ENCODE results near the gene EYS.

The EYS gene

DNA sequence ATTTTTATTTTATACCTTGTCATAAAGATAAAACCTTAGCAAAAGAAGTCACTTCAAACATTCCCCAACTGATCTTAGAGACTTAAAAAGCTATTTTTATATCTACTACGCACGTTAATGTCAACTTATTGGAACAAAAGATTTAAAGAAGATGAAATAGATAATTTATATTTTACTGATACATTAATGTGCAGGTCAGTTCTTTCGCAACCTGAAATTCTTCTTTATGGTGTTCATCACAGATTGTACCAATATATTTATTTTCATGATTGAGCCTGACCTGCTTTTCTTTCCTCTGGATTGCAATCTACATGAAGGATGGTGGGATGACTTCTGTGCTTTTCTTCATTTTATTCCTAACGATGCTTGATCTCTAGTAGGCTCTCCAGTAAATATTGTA is 1475.1 kb downstream of the EYS start:
- Histone ChIP-seq H3K27me3 (ENCODE audit: control insufficient read depth, insufficient read depth, low read length) (no peaks in the 10 kb centered on the region), H3K9ac (ENCODE audit: low read length) (no peak overlapping the region), H3K27ac (ENCODE audit: low read depth, low read length) (no peak overlapping the region), H3K36me3 (ENCODE audit: control insufficient read depth, insufficient read depth, low read length) (no peaks in the 10 kb centered on the region), H3K9me3 (ENCODE audit: control insufficient read depth, insufficient read depth, low read depth, low read length) (no peaks in the 10 kb centered on the region), H3K4me1 (ENCODE audit: control insufficient read depth, insufficient read depth, low read length) (no peaks in the 10 kb centered on the region), H3K4me3 (ENCODE audit: low read depth, low read length) (no peak overlapping the region)

DNA sequence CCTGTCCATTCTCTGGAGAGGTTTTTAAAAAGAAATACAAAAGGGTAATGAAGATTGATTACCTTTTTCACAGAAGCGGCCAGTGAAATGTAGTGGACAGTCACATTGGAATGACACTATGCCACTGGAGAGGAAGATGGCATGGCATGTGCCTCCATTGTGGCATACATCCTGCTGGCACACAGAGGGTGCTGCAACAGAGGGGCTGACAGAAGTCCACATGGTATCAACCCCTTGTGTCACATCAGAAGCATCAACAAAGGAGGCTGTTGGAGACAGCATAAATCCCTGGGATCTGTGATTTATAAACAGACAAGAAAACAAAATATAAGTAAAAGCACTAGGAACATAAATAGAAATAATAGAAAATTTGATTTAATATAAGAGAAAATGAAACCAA is 1476.5 kb downstream of the EYS start:
- Histone ChIP-seq H3K4me1 (ENCODE audit: control insufficient read depth, insufficient read depth, low read length) (no peaks in the 10 kb centered on the region), H3K36me3 (ENCODE audit: control insufficient read depth, insufficient read depth, low read length) (no peaks in the 10 kb centered on the region)

GRCh38 chr6:64227863-64228262 is 1479.2 kb downstream of the EYS start:
- no peak overlapping the region for H3K27ac ChIP-seq (ENCODE audit: low read depth, low read length)
- H3K36me3 ChIP-seq (ENCODE audit: control insufficient read depth, insufficient read depth, low read length) = no peaks in the 10 kb centered on the region
- H3K9me3 ChIP-seq (ENCODE audit: control insufficient read depth, insufficient read depth, low read depth, low read length) = no peaks in the 10 kb centered on the region
- H3K9ac ChIP-seq (ENCODE audit: low read length) = no peak overlapping the region
- no peaks in the 10 kb centered on the region for H3K27me3 ChIP-seq (ENCODE audit: control insufficient read depth, insufficient read depth, low read length)
- H3K4me3 ChIP-seq (ENCODE audit: low read depth, low read length) = no peak overlapping the region
- H3K4me1 ChIP-seq (ENCODE audit: control insufficient read depth, insufficient read depth, low read length) = no peaks in the 10 kb centered on the region

More for the DNA sequence above, 1476.5 kb downstream of the EYS start:
- Histone ChIP-seq H3K9ac (ENCODE audit: low read length) (no peak overlapping the region), H3K9me3 (ENCODE audit: control insufficient read depth, insufficient read depth, low read depth, low read length) (no peaks in the 10 kb centered on the region), H3K27me3 (ENCODE audit: control insufficient read depth, insufficient read depth, low read length) (no peaks in the 10 kb centered on the region), H3K27ac (ENCODE audit: low read depth, low read length) (no peak overlapping the region), H3K4me3 (ENCODE audit: low read depth, low read length) (no peak overlapping the region)

DNA sequence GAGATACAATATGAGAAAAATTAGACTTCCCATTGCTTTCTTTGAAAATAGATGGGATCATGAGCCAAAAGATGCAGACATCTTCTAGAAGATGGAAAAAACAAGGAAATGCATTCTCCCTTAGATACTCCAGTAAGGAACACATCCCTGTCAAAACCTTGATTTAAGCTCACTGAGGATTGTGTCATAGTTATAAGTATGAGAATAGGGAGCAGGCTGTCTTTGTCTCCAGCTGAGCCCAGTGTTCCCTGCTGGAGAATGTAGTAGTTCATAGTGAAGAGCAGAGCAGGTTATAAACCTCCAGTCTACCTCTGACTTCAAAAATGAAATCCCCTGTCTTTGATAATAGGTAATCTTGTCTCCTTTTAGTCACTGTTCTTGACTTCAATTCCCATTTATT is 1481.5 kb downstream of the EYS start:
- Histone ChIP-seq H3K27ac (ENCODE audit: low read depth, low read length) (no peak overlapping the region), H3K27me3 (ENCODE audit: control insufficient read depth, insufficient read depth, low read length) (no peaks in the 10 kb centered on the region), H3K36me3 (ENCODE audit: control insufficient read depth, insufficient read depth, low read length) (no peaks in the 10 kb centered on the region), H3K4me3 (ENCODE audit: low read depth, low read length) (no peak overlapping the region), H3K9me3 (ENCODE audit: control insufficient read depth, insufficient read depth, low read depth, low read length) (no peaks in the 10 kb centered on the region), H3K9ac (ENCODE audit: low read length) (no peak overlapping the region), H3K4me1 (ENCODE audit: control insufficient read depth, insufficient read depth, low read length) (no peaks in the 10 kb centered on the region)

- no peaks in the 10 kb centered on the region for H3K36me3 ChIP-seq (ENCODE audit: control insufficient read depth, insufficient read depth, low read length)
- no peaks in the 10 kb centered on the region for H3K27me3 ChIP-seq (ENCODE audit: control insufficient read depth, insufficient read depth, low read length)
- H3K27ac ChIP-seq (ENCODE audit: low read depth, low read length) = no peak overlapping the region
- no peaks in the 10 kb centered on the region for H3K9me3 ChIP-seq (ENCODE audit: control insufficient read depth, insufficient read depth, low read depth, low read length)
- H3K4me1 ChIP-seq (ENCODE audit: control insufficient read depth, insufficient read depth, low read length) = no peaks in the 10 kb centered on the region
- H3K9ac ChIP-seq (ENCODE audit: low read length) = no peak overlapping the region
- no peak overlapping the region for H3K4me3 ChIP-seq (ENCODE audit: low read depth, low read length)
Measured at GRCh38 chr6:64224819-64225218, 1482.2 kb downstream of the EYS start.

- Histone ChIP-seq H3K36me3 (ENCODE audit: control insufficient read depth, insufficient read depth, low read length) (no peaks in the 10 kb centered on the region), H3K9ac (ENCODE audit: low read length) (no peak overlapping the region), H3K27me3 (ENCODE audit: control insufficient read depth, insufficient read depth, low read length) (no peaks in the 10 kb centered on the region), H3K27ac (ENCODE audit: low read depth, low read length) (no peak overlapping the region), H3K4me3 (ENCODE audit: low read depth, low read length) (no peak overlapping the region), H3K4me1 (ENCODE audit: control insufficient read depth, insufficient read depth, low read length) (no peaks in the 10 kb centered on the region; the same call in 1 of the 2 replicates), H3K9me3 (ENCODE audit: control insufficient read depth, insufficient read depth, low read depth, low read length) (no peaks in the 10 kb centered on the region)
Measured at GRCh38 chr6:64221776-64222175, 1485.2 kb downstream of the EYS start.

DNA sequence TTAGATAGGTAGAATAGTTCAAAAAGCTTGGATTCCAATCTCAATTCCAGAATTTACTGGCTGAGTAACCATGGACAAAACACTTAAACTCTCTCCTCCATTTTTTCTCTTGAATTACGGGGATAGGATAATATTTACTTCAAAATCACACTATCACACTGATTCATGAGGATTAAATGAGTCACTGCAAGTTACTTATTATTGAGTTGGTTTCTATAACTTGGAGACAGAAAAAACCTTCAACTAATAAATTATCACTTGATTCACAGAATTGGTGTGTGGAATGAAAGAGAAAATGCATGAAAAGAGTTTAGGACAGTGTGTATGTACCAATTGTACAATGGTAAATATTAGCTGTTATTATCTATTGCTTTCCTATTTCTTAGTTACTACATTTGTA is 1486.2 kb downstream of the EYS start:
- Histone ChIP-seq H3K27me3 (ENCODE audit: control insufficient read depth, insufficient read depth, low read length) (no peaks in the 10 kb centered on the region), H3K27ac (ENCODE audit: low read depth, low read length) (no peak overlapping the region), H3K4me1 (ENCODE audit: control insufficient read depth, insufficient read depth, low read length) (no peaks in the 10 kb centered on the region; the same call in 1 of the 2 replicates), H3K36me3 (ENCODE audit: control insufficient read depth, insufficient read depth, low read length) (no peaks in the 10 kb centered on the region), H3K4me3 (ENCODE audit: low read depth, low read length) (no peak overlapping the region), H3K9me3 (ENCODE audit: control insufficient read depth, insufficient read depth, low read depth, low read length) (no peaks in the 10 kb centered on the region), H3K9ac (ENCODE audit: low read length) (no peak overlapping the region)

- Histone ChIP-seq H3K9ac (ENCODE audit: low read length) (no peak overlapping the region), H3K4me1 (ENCODE audit: control insufficient read depth, insufficient read depth, low read length) (no peaks in the 10 kb centered on the region; the same call in 1 of the 2 replicates), H3K27ac (ENCODE audit: low read depth, low read length) (no peak overlapping the region), H3K27me3 (ENCODE audit: control insufficient read depth, insufficient read depth, low read length) (no peaks in the 10 kb centered on the region), H3K36me3 (ENCODE audit: control insufficient read depth, insufficient read depth, low read length) (no peaks in the 10 kb centered on the region), H3K9me3 (ENCODE audit: control insufficient read depth, insufficient read depth, low read depth, low read length) (no peaks in the 10 kb centered on the region), H3K4me3 (ENCODE audit: low read depth, low read length) (no peak overlapping the region)
Measured at GRCh38 chr6:64217721-64218620, 1489.1 kb downstream of the EYS start.

GRCh38 chr6:64214373-64214772 is 1492.7 kb downstream of the EYS start:
- Histone ChIP-seq H3K27me3 (ENCODE audit: control insufficient read depth, insufficient read depth, low read length) (no peaks in the 10 kb centered on the region), H3K36me3 (ENCODE audit: control insufficient read depth, insufficient read depth, low read length) (no peaks in the 10 kb centered on the region), H3K27ac (ENCODE audit: low read depth, low read length) (no peak overlapping the region), H3K4me3 (ENCODE audit: low read depth, low read length) (no peak overlapping the region), H3K4me1 (ENCODE audit: control insufficient read depth, insufficient read depth, low read length) (no peaks in the 10 kb centered on the region; the same call in 1 of the 2 replicates), H3K9me3 (ENCODE audit: control insufficient read depth, insufficient read depth, low read depth, low read length) (no peaks in the 10 kb centered on the region), H3K9ac (ENCODE audit: low read length) (no peak overlapping the region)

DNA sequence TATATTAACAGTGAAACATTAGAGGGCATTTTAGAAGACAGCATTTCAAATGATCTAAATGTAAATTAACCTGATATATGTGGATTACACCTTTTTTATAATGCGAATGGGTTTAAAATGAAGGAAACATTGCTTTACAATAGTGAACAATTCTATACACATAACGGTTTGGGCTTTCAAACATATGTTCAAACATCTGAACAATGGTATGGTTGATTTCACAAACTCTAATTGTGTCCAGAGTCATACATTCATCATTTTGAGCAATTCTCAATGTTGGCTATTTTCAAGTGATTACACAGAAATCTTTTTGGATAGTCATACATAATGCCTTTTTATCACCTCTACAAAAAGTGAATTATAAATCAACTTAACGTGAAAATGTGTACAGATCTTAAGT is 1493.3 kb downstream of the EYS start:
- Histone ChIP-seq H3K4me1 (ENCODE audit: control insufficient read depth, insufficient read depth, low read length) (no peaks in the 10 kb centered on the region; the same call in 1 of the 2 replicates), H3K27ac (ENCODE audit: low read depth, low read length) (no peak overlapping the region), H3K4me3 (ENCODE audit: low read depth, low read length) (no peak overlapping the region), H3K27me3 (ENCODE audit: control insufficient read depth, insufficient read depth, low read length) (no peaks in the 10 kb centered on the region), H3K36me3 (ENCODE audit: control insufficient read depth, insufficient read depth, low read length) (no peaks in the 10 kb centered on the region), H3K9ac (ENCODE audit: low read length) (no peak overlapping the region), H3K9me3 (ENCODE audit: control insufficient read depth, insufficient read depth, low read depth, low read length) (no peaks in the 10 kb centered on the region)

GRCh38 chr6:64197246-64197645 is 1509.8 kb downstream of the EYS start:
- Histone ChIP-seq H3K36me3 (ENCODE audit: control insufficient read depth, insufficient read depth, low read length) (no peaks in the 10 kb centered on the region), H3K9me3 (ENCODE audit: control insufficient read depth, insufficient read depth, low read depth, low read length) (no peaks in the 10 kb centered on the region), H3K9ac (ENCODE audit: low read length) (no peak overlapping the region), H3K27ac (ENCODE audit: low read depth, low read length) (no peak overlapping the region), H3K4me1 (ENCODE audit: control insufficient read depth, insufficient read depth, low read length) (no peaks in the 10 kb centered on the region), H3K4me3 (ENCODE audit: low read depth, low read length) (no peak overlapping the region), H3K27me3 (ENCODE audit: control insufficient read depth, insufficient read depth, low read length) (no peaks in the 10 kb centered on the region)
